ENCODE results near the gene HMGB4.

- TF ChIP-seq EZH2 (IDR thresholded peaks at IDR 0.05; ENCODE audit: low read length, missing control alignments), result no peak
- TF ChIP-seq CTCF (conservative IDR thresholded peaks at IDR 0.05 in 1 of 2, IDR thresholded peaks at IDR 0.05 in 1 of 2; ENCODE audit: low read depth in 1 of 2, low read length in 2 of 2), result no peak
Observed at GRCh38 chr1:33852711-33853110, 11.2 kb upstream of the HMGB4 start.
